ELR (cell line): ENCODE data around the gene COBL.

ENCODE experiments used
- DNase-seq: peaks from one replicate; pipeline ENCODE4 v3.0.0-alpha.2; 2015; ENCODE audit warnings: low read depth

COBL gene

DNA sequence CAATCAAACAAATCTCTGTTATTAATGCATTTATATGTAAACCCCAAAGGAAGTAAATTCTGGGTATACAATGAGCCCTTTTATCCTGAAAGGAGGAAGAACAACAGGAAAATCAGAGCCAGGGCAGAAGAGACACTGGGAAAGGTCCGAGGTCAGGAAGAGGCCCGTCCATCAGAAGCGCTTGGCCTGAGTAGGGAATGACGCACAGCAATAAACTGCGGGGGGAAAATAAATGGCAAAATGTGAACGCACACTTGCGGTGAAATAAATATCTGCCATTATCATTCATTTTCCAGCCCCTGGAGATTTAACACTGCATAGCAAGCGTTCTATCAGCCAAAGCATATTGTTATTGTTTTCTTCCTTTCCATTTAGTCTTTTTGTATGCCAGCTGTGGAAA is 243.4 kb downstream of the COBL start:
- DNase-seq = no peak

DNA sequence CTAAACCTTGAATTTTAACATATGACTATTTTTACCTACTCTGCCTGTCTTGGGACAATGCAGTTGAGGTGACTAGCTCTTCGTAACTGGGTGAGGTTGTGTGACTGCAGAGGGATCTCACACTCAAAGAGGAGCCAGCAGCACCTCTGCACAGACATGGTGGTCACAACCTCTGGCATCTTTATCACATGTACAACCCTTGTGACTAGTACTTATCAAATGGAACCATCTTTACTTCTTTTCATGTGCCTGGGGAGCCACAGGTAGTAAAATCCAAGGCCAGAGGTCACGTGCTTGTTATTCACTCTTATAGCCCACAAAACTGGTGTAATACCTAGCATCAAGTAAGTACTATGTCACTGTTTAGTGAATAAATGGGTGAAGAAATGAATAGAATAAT is 244.3 kb downstream of the COBL start:
- no peak for DNase-seq

DNA sequence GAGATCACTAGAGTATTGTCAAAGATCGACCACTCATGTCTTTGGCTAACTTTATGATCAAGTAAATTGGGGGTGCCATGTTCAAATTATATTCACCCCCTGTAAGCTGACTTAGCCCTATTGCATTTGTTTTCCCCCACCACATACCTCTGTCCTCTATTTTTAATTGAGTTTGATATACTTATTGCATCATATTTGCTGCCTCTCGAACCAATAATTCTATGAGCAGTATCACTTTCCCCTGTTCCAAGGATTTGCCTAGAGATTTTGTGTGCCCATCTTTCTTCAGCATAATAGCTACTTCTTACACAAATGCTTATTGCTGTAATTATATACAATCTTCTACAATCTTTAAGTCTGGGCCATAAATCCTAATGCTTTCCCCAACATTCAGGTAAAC is 245.2 kb downstream of the COBL start:
- DNase-seq = no peak

DNA sequence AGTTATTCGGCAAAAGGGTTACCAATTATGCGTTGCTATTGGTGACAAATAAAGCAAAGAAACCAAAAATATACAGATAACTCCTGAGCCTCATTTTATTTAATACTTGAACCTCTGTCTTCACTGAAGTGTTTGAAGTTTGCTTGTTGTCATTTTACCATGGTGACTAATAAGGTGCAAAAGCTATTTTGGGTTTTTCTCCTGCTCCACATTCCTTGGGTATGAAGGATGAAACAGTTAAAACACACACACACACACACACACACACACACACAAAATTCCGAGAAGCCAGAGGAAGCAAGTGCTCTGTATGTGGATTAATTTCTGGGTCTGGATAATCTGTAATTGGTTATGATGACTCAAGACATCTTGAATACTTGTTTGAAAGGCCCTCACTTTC is 246.5 kb downstream of the COBL start:
- no peak for DNase-seq

DNA sequence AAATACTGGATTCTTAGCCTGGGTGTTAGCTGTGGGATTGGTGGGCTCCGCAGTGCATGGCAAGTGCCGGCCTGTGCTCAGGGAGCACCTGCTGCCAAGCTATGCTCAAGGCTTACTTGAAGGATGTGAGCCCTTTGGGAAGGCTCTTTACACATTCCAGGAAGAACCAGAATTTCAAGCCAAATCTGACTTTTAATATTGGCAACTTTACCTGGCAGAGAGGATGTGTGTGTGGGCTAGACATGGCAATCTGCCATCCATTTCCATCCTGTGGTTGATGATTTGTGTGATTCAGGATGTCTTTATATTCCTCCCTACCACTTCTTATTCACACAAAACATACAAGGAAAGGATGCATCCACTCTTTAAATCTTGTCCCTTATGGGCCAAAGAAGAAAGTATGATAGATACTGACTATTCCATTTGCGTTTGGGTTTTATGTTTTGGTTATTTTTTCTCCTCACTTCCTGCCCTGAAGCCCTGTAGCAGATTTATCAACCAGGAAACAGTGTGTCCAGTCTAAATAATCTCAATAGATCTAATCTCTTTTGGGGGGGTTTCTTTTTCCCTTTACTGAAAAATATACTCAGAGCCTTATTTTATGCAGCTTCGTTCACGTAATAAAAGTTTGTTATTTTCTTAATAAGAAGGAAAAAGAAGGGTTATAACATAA is 247.1 kb downstream of the COBL start:
- DNase-seq = no peak

DNA sequence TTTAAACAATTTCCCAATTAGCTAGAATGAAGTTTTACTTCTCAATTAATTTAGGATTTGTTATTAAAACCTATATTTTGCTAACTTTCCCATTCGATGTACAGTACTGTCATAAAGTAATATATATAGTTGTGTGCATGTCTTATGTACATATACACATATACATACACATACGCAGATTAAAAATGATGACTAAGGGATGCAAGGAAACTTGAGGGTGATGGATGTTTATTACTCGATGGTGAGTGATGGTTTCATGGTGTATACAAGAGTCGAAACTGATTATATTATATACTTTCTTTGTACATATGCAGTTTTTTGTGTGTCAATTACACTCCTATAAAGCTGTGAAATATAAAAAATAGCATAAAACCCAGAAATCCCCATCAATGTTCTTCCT is 248.2 kb downstream of the COBL start:
- no peak for DNase-seq

DNA sequence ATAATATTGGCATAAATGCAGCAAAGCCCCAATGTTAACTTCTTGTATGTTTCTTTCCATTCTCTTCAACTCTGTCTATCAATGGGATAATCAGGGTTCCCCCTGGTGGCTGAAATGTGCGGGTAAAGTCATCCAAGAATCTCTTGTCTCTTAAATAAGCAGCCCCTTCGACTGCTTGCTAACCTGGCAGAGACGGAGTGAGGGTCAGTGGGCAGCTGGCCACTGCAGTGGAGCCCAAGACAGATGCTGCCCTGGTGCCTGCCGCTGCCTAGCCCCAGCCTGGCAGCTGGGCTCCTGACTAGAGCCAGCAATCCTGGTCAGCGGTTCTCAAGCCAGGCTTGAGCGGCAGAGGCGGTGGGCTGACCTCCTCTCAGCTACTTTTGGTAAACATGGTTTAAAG is 248.9 kb downstream of the COBL start:
- DNase-seq = peak; percentile 56

DNA sequence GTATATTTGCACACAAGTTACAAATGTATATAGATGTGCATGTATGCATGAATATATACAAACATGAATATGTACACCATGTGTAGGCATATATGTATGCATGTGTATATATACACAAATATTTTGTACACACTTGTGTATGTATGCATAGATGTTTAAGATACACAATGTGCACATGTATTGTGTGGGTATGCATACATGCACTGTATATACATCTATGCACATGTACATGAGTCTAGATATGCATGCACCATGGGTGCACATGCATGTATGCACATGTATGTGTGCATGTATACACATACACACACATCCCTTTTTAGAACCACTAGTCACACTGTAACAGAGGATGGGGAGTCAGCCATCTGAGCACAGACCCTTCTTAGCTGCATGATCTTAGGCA is 249.4 kb downstream of the COBL start:
- DNase-seq = no peak

DNA sequence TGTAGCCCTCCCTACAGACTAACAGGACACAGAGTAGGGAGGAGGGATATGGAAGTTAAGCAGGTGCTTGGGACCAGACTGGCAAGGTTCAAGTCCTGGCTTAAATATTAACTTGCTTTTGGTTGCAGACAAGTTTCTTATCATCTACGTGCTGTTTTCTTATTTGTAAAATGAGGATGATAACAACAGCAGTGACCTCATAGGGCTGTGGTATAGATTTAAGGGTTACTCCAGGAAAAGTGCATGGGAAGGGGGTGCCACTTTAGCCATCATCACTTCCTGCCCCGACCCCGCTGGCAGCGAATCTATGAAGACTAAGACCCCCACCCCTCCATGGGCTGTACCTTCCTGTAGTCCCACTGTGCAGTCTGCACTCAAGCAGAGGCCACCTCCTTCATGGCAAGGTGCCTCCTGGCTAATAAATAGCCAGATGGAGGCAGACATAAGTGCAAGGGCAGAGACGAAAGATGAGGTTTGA is 250.2 kb downstream of the COBL start:
- DNase-seq = no peak

DNA sequence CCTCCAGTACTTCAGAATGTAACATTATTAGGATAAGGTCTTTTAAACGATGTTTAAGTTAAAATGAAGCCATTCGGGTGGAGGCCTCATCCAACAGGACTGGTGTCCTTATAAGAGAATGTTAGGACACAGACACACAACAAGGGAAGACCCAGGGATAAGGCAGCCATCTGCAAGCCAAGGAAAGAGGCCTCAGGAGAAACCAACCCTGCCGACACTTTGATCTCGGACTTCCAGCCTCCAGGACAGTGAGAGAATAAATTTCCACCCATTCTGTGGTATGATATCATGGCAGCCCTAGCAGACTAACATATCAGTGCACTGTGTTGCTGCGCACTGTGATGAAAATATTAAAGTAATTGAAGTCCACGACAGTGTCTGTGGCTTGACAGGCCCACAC is 250.8 kb downstream of the COBL start:
- DNase-seq = no peak

DNA sequence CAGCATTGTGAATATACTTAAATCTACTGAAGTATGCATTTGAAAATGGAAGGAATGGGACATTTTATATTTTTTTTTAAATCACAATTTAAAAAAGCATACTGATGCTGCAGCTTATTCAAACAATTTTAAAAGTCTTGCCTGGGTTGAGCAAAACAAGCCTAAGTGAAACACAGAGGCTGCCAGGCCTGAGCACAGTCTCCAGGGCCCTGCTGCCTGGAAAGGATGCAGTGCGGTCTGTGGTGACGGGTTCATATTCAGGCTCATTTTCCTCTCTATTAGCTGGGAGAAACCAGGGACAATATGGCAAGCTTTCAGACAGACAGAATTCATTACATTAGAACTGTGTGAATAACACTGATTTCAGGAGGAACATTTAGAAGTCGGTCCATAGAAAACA is 251.9 kb downstream of the COBL start:
- DNase-seq = no peak

DNA sequence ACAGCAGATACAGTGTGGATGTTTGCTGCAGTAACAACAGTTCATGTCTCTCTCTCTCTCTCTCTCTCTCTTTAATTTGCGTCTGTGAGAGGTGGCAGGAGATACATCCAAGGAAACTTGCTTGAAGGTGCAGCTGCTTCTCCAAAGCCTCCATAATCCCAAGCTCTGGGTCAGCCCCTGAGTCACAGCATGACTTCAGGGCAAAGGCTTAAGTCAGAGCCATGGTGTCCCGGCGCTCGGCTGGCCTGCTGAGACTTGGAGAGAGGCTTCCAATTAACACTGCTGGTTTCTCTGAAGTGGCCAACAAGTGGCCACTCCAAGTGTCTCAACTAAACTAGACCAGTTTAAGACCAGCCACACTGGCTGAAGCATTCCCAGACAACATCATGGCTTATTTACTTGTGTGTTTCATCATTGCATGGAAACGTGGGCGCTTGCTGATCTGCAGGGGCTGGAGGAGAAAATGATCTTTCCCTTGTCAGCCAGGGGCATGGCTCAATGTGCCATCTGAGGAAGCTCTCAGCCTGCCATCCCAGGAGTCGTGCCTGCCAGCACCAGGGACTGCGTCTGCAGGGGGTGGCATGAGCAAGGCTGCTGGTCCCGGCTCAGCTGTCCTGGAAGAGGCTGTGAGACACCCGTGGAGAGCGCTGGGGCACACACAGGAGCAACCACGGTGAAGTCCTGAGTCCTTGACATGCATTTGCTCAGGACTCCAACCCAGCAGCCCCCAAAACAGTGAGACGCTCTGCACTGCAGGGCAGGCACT is 254.2 kb downstream of the COBL start:
- DNase-seq = no peak

DNA sequence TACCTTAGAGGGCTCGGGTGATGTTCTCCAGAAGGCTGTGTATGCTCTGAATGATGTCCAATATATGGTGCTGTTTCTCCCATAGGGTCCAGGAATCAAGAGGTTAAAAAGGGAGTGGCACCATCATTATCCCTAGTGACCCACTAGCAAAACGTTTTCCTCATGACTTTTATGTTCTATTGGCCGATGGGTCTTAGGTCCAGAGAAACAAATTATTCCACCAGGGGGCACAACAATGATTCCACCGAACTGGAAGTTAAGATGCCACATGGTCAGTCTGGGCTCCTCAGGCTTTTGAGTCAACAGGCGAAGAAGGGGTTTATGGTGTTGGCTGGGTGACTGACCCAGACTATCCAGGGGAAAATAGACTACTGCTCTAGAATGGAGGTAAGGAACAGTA is 256.1 kb downstream of the COBL start:
- DNase-seq = peak; percentile 7

DNA sequence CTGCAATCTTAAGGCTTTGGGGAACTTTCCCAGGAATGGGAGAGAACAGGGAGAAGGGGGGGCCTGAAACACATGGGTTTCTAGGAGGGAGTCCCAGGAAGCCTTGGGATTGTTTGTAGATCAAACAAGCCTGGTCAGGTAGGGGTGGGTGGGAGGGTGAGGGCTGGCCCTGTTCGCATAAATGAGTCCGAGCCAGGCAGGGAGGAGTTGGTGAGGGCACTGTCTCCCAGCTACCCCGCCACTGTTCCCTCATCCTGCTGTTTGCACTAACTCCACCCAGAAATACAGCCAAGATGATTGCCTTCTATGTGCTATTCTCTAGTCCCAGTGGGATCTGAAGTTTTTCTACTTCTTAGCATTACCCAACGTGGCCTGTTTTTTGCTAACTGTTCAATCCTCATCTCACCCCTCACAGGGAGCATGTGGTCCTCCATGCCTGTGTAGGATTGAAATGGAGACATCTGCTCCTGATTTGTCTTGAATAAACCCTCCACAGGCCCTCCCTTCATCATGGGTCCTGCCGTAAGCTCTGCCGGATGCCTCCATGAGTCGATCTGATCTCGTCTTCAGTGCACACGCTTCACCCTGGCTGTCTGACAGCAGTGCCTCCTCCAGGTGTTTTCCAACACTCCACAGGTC is 257.0 kb downstream of the COBL start:
- no peak for DNase-seq

DNA sequence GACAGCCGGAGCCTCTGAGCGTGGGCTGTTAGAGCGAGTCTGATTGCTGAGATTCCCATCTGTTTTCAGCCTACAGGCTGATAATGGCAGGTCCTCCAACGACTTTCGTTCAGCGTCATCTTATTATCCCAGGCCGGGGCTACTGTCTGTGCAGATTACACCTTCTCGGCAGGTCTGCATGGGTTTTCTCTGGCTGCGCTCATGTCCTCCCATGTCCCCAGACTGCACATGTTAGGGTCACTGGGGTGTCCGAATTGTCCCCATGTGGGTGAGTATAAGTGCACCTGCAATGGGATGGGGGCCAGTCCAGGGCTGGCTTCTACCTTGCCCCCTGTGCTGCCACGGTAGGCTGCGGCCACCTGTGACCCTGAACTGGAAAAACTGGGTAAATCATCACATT is 257.8 kb downstream of the COBL start:
- DNase-seq = no peak

DNA sequence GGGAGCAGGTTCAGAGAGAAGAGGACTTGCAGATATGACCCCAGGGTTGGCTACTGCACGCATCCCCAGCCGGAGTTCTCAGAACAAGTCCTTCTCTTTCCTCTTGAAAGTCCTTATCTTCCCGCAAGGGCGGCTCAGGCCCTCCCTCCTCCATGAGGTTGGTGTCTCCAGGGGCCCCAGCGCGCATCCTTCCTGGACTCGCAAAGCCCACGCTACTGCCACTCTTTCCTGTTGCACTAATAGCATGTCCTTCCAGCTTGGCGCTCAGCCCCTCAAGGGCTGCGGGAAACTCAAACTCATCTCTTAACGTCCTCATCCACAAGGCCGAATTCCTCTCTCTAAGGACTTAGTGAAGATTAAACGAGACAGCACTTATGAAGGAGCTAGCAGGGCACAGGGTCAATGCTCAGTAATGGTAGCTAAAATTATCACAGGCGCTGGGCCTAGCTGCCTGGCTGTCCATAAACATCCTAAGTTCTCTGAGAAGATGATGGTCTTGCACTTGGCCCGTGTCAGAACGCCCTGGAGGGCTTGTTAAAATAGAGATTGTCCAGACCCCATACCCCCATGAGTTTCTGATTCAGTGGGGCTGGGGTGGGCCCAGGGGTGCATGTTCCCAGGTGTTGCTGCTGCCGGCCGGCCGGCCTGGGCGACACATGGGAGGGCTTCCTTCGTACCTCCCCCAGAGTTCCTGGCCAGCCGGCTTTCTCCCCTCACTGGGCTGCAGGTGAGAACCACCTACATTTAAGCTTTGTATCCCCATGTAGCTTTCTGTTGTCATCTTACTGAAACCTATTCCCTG is 261.4 kb downstream of the COBL start:
- DNase-seq = no peak

DNA sequence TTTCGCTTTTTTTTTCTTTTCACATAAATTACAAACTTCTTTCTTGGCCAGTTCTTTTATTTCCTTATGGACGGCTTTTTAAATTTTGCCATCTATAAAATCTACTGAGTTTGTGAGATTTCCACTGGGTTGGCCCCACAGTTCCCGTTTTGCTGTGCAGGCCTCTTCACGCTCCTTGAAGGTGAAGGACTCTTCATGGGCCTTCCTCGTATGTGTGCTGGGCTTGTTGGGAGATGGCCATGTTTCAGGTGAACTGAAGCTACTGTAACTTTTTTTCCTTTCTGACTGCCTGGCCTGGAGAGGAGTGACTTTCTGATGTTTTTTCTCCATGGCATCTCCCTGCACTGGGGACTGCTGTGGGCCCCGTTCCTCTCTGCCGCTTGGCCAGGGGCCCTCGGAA is 262.4 kb downstream of the COBL start:
- DNase-seq = no peak

DNA sequence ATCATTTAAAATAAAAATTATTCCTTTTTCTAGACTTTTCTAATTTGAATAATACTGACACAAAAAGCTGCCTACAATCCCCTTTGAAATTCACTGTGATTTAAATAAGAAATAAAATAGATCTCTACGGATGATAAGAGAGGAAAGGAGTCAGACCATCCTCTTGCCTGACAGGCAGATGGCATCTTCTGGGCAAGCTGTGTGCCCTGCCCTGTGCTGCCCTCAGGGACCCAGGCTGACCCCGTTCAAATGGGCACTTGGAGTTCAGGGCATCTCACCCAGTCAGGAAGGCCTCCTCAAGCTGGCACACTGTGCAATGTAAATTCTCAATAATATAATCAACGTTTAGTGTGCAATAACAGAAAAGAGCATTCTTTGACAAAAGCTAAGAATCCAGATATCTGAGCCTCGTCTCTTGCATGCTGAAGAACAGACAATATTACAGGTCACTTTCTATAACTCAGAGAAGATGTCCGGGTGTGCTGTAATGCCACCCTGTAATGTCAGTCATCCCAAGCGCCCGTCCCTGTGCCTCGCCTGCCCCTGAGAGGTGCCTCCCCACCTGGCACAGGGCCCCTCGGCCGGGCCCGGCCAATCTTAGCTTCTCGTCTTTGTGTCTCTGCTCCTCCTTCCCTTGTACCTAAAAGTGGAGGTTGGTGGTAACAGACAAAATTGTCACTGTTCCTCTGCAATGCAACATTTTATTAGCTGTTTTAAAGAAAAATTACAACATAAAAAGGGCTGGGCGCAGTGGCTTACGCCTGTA is 263.3 kb downstream of the COBL start:
- DNase-seq = no peak

DNA sequence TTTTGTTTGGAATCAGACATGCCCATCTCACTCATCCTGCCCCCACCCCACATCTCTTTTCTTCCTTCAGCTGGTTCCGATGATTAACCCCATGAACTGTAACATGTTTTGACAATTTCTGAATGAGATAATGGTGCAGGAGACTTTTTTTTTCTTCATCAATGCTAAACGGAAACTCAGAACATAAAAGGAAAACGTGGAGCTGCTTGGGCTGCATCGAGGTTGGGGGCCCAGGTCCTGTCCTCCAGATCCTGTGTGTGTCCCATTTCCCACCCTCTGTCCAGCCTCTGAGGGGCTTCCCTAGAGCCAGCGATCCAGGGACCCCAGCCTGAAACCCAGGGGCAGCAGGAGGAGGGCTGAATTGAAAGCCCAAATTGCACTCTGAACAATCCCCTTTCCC is 270.1 kb downstream of the COBL start:
- DNase-seq = no peak

DNA sequence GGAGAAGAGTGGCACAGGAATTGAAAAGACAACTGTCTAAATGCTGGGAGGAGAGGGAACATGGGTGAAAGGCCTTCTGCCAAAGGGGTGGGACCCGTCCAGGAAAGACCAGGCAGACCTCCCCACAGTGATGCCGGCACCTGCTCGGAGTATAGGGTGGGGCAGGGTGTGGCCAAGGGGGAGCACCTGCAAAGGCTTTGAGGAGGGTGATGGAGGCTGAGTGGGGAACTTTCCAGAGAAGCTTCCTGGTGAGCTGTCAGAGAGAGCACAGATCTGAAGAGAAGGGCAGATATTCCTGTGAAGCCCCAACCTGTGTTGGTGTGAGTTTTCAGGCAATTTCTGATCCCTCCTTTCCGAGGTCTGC is 270.5 kb downstream of the COBL start:
- DNase-seq = no peak

DNA sequence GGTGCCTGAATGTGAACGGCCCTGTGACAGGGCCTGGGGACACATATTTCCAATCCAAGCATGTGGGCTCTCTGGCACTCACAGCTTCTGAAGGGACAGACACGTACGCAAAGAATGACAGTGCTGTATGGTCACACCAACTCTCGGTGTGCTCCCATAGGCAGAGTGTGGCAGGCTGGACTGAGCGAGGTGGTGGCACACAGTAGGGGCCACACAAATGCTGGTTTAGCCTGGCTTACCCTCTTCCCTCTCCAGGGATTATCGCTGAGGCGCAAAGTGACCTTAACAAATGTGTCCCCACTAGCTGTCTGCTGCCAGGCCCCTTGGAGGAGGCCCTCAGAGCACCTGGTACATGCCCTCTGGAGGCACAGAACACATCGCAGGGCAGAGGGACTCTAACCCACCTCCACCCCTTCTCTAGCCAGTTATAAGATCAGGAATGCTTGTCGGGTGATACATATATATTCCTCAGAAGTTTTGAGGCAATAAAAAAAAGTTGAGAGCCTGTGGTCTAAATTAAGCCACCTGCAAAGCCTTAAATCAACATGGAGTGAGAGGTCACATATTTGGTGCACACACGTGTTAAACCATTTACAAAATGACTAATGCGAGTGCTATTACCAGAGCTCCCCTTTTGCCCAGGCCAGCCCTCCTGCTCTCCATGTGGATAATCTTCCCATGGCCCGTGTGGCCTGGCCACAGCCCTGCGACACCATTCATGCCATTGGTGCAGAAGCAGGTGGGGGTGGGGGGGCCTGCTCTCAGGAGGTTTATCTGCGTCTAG is 271.1 kb downstream of the COBL start:
- peak; percentile 70 for DNase-seq
